GM12878 (cell line): ENCODE measurements around the gene WWC2. TPM values are rescaled to one million over a fixed set of nuclear protein-coding genes. Genes with fewer than 3 reads are reported as not detected.

Experiments used
- ATAC-seq: fragments of 200-7000 bp; cut with Tn5 transposase; 3 replicates; pipeline ENCODE4 v1.9.1; 2020; ENCODE audit warnings: mild to moderate bottlenecking, moderate library complexity
- BruUV-seq: library from RNA; stranded (reverse); fragments of 400-500 nt; replicated peaks from 2 replicates; lab custom pipeline; 2021; lab: Mats Ljungman, UMichigan
- CTCF ChIA-PET: fragments of 300-600 bp; sonication (Branson Sonifier 250); formaldehyde crosslinking; extraction: SDS; loops from one replicate; lab custom pipeline; 2021; ENCODE audit warnings: inconsistent platforms; lab: Yijun Ruan, JAX
- POLR2A ChIA-PET: fragments of 350-600 bp; formaldehyde crosslinking; extraction: SDS; loops from one replicate; lab custom pipeline; 2021; ENCODE audit warnings: inconsistent platforms; lab: Charles Lee
- RAD21 ChIA-PET: fragments of 300-600 bp; sonication (Branson Sonifier 250); formaldehyde crosslinking; loops from one replicate; lab custom pipeline; 2023; ENCODE audit warnings: antibody characterized with exemption; ENCODE audit not compliant: unreplicated experiment; lab: Charles Lee
- SMC1A ChIA-PET: fragments of 300-600 bp; sonication (Branson Sonifier 250); formaldehyde crosslinking; loops from one replicate; lab custom pipeline; 2023; ENCODE audit not compliant: unreplicated experiment, uncharacterized antibody; lab: Charles Lee
- DNase-seq: peaks from one replicate; pipeline ENCODE4 v3.0.0-alpha.2; 2011; ENCODE audit warnings: low read depth, low spot score
- FAIRE-seq: peaks from 3 replicates; lab custom pipeline; 2011; peaks lifted over from hg19 to GRCh38; lab: Jason Lieb, UNC
- H2AFZ ChIP-seq: 2 replicates; pipeline ENCODE4 v1.6.0; 2011; ENCODE audit warnings: low read depth, low read length, control low read depth; ENCODE audit not compliant: control insufficient read depth
- H3K27ac ChIP-seq: 2 replicates; pipeline ENCODE4 v1.5.1; 2011; ENCODE audit warnings: control low read depth; ENCODE audit not compliant: control insufficient read depth, insufficient read depth
- H3K27me3 ChIP-seq, 2 experiments: replicated peaks in 1 of 2; 2 replicates each; pipeline versions ENCODE4 v1.6.0 to v1.6.1; 2011; ENCODE audit warnings: low read length in 1 of 2; ENCODE audit not compliant: control insufficient read depth in 2 of 2, insufficient read depth in 2 of 2
- H3K36me3 ChIP-seq, 2 experiments: 2 replicates each; pipeline ENCODE4 v1.5.1; 2011; ENCODE audit warnings: low read length in 1 of 2; ENCODE audit not compliant: control insufficient read depth in 2 of 2, insufficient read depth in 2 of 2
- H3K4me1 ChIP-seq: 2 replicates; pipeline ENCODE4 v1.6.1; 2011; ENCODE audit warnings: mild to moderate bottlenecking, low read length, moderate library complexity, mixed read lengths; ENCODE audit not compliant: control insufficient read depth, insufficient read depth
- H3K4me2 ChIP-seq: 2 replicates; pipeline ENCODE4 v1.6.0; 2011; ENCODE audit warnings: control low read depth; ENCODE audit not compliant: control insufficient read depth, insufficient read depth
- H3K4me3 ChIP-seq: fragments of 200-600 bp; sonication (generic); 2 replicates; pipeline ENCODE4 v1.5.1; 2016
- H3K79me2 ChIP-seq: 2 replicates; pipeline ENCODE4 v1.6.0; 2011; ENCODE audit warnings: low read length; ENCODE audit not compliant: control insufficient read depth, insufficient read depth
- H3K9ac ChIP-seq: 2 replicates; pipeline ENCODE4 v1.8.0; 2011; ENCODE audit warnings: low read length, control low read depth, mixed read lengths; ENCODE audit not compliant: control insufficient read depth, insufficient read depth
- H3K9me3 ChIP-seq: replicated peaks from 3 replicates; pipeline ENCODE4 v1.5.1; 2011; ENCODE audit warnings: mild to moderate bottlenecking, low read length; ENCODE audit not compliant: control insufficient read depth, insufficient read depth
- H4K20me1 ChIP-seq: 2 replicates; pipeline ENCODE4 v1.6.0; 2011; ENCODE audit not compliant: control insufficient read depth, insufficient read depth
- ATF7 ChIP-seq: fragments of 450-650 bp; IDR thresholded peaks from 2 replicates; pipeline ENCODE4 v1.6.1; 2016; ENCODE audit warnings: low read depth, mild to moderate bottlenecking
- BRCA1 ChIP-seq: IDR thresholded peaks from 2 replicates; pipeline ENCODE4 v1.6.1; 2011; ENCODE audit warnings: low read depth, low read length, improper control_type of control experiment
- CHD4 ChIP-seq: fragments of 200-600 bp; sonication (generic); IDR thresholded peaks from 2 replicates; pipeline ENCODE4 v1.6.1; 2016; ENCODE audit warnings: mild to moderate bottlenecking
- FOXK2 ChIP-seq: fragments of 450-650 bp; IDR thresholded peaks from 2 replicates; pipeline ENCODE4 v1.6.1; 2017; ENCODE audit warnings: mild to moderate bottlenecking, moderate library complexity
- MEF2A ChIP-seq: IDR thresholded peaks from 2 replicates; pipeline ENCODE4 v1.6.1; 2011; ENCODE audit warnings: low read depth, mild to moderate bottlenecking, low read length, moderate library complexity; ENCODE audit not compliant: insufficient read depth
- MYC ChIP-seq: IDR thresholded peaks from 2 replicates; pipeline ENCODE4 v1.6.1; 2011; ENCODE audit warnings: mild to moderate bottlenecking, low read length, moderate library complexity, inconsistent platforms; ENCODE audit not compliant: insufficient read depth, insufficient replicate concordance, insufficient read length, severe bottlenecking
- RAD21 ChIP-seq: IDR thresholded peaks from 2 replicates; pipeline ENCODE4 v1.6.1; 2011; ENCODE audit warnings: mild to moderate bottlenecking, low read depth, low read length, moderate library complexity; ENCODE audit not compliant: insufficient read depth
- RAD51 ChIP-seq: fragments of 450-650 bp; IDR thresholded peaks from 2 replicates; pipeline ENCODE4 v1.6.1; 2016; ENCODE audit warnings: moderate library complexity, mild to moderate bottlenecking, inconsistent platforms
- RCOR1 ChIP-seq: conservative IDR thresholded peaks from 2 replicates; pipeline ENCODE4 v1.6.1; 2012; ENCODE audit warnings: low read depth, low read length, improper control_type of control experiment
- SP1 ChIP-seq: IDR thresholded peaks from one replicate; pipeline ENCODE4 v1.6.1; 2011; ENCODE audit warnings: low read depth, low read length
- YBX1 ChIP-seq: fragments of 450-650 bp; IDR thresholded peaks from 2 replicates; pipeline ENCODE4 v1.6.1; 2016; ENCODE audit warnings: antibody characterized with exemption
- ZNF207 ChIP-seq: fragments of 450-650 bp; IDR thresholded peaks from 2 replicates; pipeline ENCODE4 v1.6.1; 2014; ENCODE audit warnings: antibody characterized with exemption, mild to moderate bottlenecking, borderline replicate concordance
- ZNF592 ChIP-seq: fragments of 450-650 bp; IDR thresholded peaks from 2 replicates; pipeline ENCODE4 v1.6.1; 2017; ENCODE audit warnings: mild to moderate bottlenecking, moderate library complexity
- WGBS: methylation state at CpG from one replicate; pipeline ENCODE4 v1.1.6; 2016; ENCODE audit warnings: low lambda C conversion rate; ENCODE audit not compliant: insufficient replicate concordance, insufficient coverage; ENCODE audit errors: missing lambda C conversion rate; 5-methylcytosine and 5-hydroxymethylcytosine counted together
- in situ Hi-C: fragments of 300-500 bp; cut with MboI; formaldehyde crosslinking; loops from 9 replicates; pipeline ENCODE4 v1.14.3; 2018; ENCODE audit warnings: mixed read lengths
- intact Hi-C: fragments of 100-400 bp; cut with micrococcal nuclease; formaldehyde crosslinking; loops from one replicate; pipeline ENCODE4 v1.14.2; 2022; ENCODE audit not compliant: unreplicated experiment
- polyA plus RNA-seq, 11 experiments: library from polyadenylated mRNA; depleted of rRNA in 4 of 11; unstranded in 6 of 11; stranded (reverse) in 5 of 11; fragments of >200 nt; fragmentation: Nextera tagmentation in 4 of 11; fragmentation: Illumina TruSeq in 1 of 11; extraction: Ambion mirVana in 4 of 11; extraction: Trizol in 1 of 11; gene quantifications; 1 replicate in 1 of 11; 2 replicates in 10 of 11; pipeline versions ENCODE4 v1.2.1 to v1.2.3, GENCODE V29; 2011 to 2016; ENCODE audit warnings: inconsistent platforms in 2 of 11, missing spikeins in 2 of 11, low read depth in 1 of 11
- total RNA-seq, 4 experiments: library from RNA; depleted of rRNA in 3 of 4; stranded (reverse); fragments of >200 nt in 3 of 4; fragmentation: Illumina TruSeq in 1 of 4; extraction: Trizol in 1 of 4; gene quantifications; 2 replicates each; pipeline versions ENCODE4 v1.2.1 to v1.2.3, GENCODE V29; 2013 to 2021

The WWC2 gene
- total and polyA plus RNA-seq, 10 of the 15 experiments (the other 5 are each of a cell fraction or from before 2014, with no cell fraction given) = 0.02 to 0.72 (median 0.06) TPM; not detected in 3

- H3K4me2 ChIP-seq = no peak overlapping the region
- no peaks in the 10 kb centered on the region for H3K79me2 ChIP-seq
- no peak overlapping the region for H3K4me3 ChIP-seq
- in situ Hi-C loops (no loop called here), intact Hi-C loops (no loop called here)
- no peaks in the 10 kb centered on the region; the same call in 2 of the 3 replicates for H3K9me3 ChIP-seq
- ChIA-PET SMC1A (no interaction called here), RAD21 (no interaction called here), POLR2A (no interaction called here), CTCF (no interaction called here)
- TF ChIP-seq YBX1 = no peak
- TF ChIP-seq SP1 = no peak
- no peak for TF ChIP-seq CHD4
- TF ChIP-seq ATF7 = no peak
- TF ChIP-seq RAD21 = no peak
- TF ChIP-seq FOXK2 = no peak
- TF ChIP-seq RAD51 = no peak
- no peak overlapping the region for H2AFZ ChIP-seq
- H4K20me1 ChIP-seq = no peaks in the 10 kb centered on the region
- H3K36me3 ChIP-seq = no peaks in the 10 kb centered on the region
- no peak overlapping the region for H3K27ac ChIP-seq
- no peaks in the 10 kb centered on the region for H3K4me1 ChIP-seq
- no peak for DNase-seq
- no peak for FAIRE-seq
- H3K9ac ChIP-seq = no peak overlapping the region
- WGBS = 57% methylated on average over 15 of the region's 15 CpGs
- peaks cover 5 to 15% of the 10 kb centered on the region in 2 experiments for H3K27me3 ChIP-seq
- ATAC-seq = no peak
- BruUV-seq = no TSS peak
These were observed 2.6 kb upstream of the WWC2 start for GRCh38 chr4:183096276-183096965.

DNA sequence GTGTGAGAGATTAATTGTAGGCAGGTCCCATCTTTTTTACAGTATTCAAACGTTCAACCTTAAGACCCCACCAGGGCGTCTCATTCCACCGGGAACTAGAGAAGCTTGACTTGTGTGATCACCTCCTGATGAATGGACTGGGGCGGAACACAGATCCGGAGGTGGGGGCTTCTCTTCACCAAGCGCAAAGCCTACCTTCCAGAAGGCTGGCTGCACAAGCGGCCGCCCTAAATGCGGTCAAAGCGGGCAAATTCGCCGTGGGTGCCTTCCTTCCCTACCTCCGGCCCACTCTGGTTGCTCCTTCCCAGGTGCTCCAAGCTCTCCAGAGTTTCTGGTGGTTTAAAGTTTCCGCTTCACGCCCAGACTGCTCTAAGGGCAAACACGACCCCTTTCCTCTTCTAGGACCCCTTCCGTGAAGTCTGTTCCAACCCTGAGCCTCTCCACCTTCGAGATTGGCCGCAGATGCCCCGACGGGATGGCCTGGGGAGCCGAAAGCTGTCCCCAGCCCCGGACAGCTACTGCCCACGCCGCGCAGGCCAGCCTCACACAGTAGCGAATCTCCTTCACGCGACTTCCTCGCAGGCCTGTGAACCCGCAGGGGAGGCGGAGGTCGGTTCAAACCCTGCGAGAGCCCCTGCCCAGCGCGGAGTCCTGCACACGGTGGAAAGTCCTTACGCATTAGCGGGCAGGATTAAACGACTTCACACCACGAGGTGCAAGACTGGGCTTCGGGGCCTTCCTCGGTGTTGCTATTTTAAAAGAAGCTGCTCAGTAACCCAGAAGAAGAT is 1.6 kb upstream of the WWC2 start:
- H3K4me2 ChIP-seq = no peak overlapping the region
- no peak overlapping the region for H3K9ac ChIP-seq
- DNase-seq (no peak), FAIRE-seq (no peak), ATAC-seq (no peak)
- no peak overlapping the region for H3K27ac ChIP-seq
- no peaks in the 10 kb centered on the region for H3K4me1 ChIP-seq
- in situ Hi-C loops (no loop called here), intact Hi-C loops (no loop called here)
- CTCF ChIA-PET = interaction anchor here (1.1 kb wide), 1 partner anchor 24 kb away, joined by 3 read pairs; no protein-coding TSS in a partner anchor
- H3K79me2 ChIP-seq = no peaks in the 10 kb centered on the region
- H3K27me3 ChIP-seq = peaks cover 5 to 15% of the 10 kb centered on the region in 2 experiments
- RAD21 ChIA-PET = no interaction called here
- H3K36me3 ChIP-seq = no peaks in the 10 kb centered on the region
- SMC1A ChIA-PET = no interaction called here
- H2AFZ ChIP-seq = no peak overlapping the region
- no peak overlapping the region for H3K4me3 ChIP-seq
- H4K20me1 ChIP-seq = no peaks in the 10 kb centered on the region
- H3K9me3 ChIP-seq = no peaks in the 10 kb centered on the region; the same call in 2 of the 3 replicates
- BruUV-seq = no TSS peak
- WGBS = 59% methylated on average over 40 of the region's 43 CpGs
- POLR2A ChIA-PET = no interaction called here
- no peak for TF ChIP-seq MYC
- TF ChIP-seq BRCA1 = no peak
- TF ChIP-seq RCOR1 = no peak
- TF ChIP-seq ZNF592 = no peak
- TF ChIP-seq ZNF207 = no peak
- TF ChIP-seq CHD4 = no peak
- no peak for TF ChIP-seq MEF2A
